Caco-2 (cell line): ENCODE data around the gene INPP5E. TPM values are rescaled to one million over a fixed set of nuclear protein-coding genes. Genes with fewer than 3 reads are reported as not detected.

Source experiments
- BruUV-seq: library from RNA; stranded (reverse); fragments of 400-500 nt; replicated peaks from 2 replicates; lab custom pipeline; 2021; lab: Mats Ljungman, UMichigan
- CTCF ChIA-PET: fragments of 300-600 bp; sonication (Branson Sonifier 250); formaldehyde crosslinking; loops from one replicate; lab custom pipeline; 2022; ENCODE audit warnings: antibody characterized with exemption; lab: Charles Lee
- POLR2A ChIA-PET: fragments of 300-600 bp; sonication (Branson Sonifier 250); formaldehyde crosslinking; loops from one replicate; lab custom pipeline; 2022; ENCODE audit warnings: antibody characterized with exemption; lab: Charles Lee
- DNase-seq, 2 experiments: peaks; one replicate each; pipeline versions ENCODE4 v3.0.0 to v3.0.0-alpha.2; 2020 to 2022
- H3K27me3 ChIP-seq: replicated peaks from 2 replicates; pipeline ENCODE4 v1.6.0; 2011; ENCODE audit warnings: low read length; ENCODE audit not compliant: control insufficient read depth, insufficient read depth
- H3K36me3 ChIP-seq: 2 replicates; pipeline ENCODE4 v1.5.1; 2011; ENCODE audit warnings: low read length; ENCODE audit not compliant: control insufficient read depth, insufficient read depth
- H3K4me1 ChIP-seq: fragments of 250-450 bp; sonication (Bioruptor Pico); 2 replicates; pipeline ENCODE4 v1.5.1; 2020; ENCODE audit warnings: mild to moderate bottlenecking
- H3K4me3 ChIP-seq: 2 replicates; pipeline ENCODE4 v1.5.1; 2011; ENCODE audit warnings: low read depth, mild to moderate bottlenecking, control low read depth, low read length
- H3K9me3 ChIP-seq: fragments of 250-450 bp; sonication (Bioruptor Pico); 2 replicates; pipeline ENCODE4 v1.5.1; 2020; ENCODE audit warnings: mild to moderate bottlenecking, moderate library complexity
- H3K27ac Mint-ChIP-seq: one replicate; pipeline ENCODE4 v1.8.0; 2022; ENCODE audit warnings: mixed read lengths; ENCODE audit not compliant: unreplicated experiment
- H3K27me3 Mint-ChIP-seq: one replicate; pipeline ENCODE4 v1.8.0; 2022; ENCODE audit warnings: mixed read lengths; ENCODE audit not compliant: insufficient read depth, unreplicated experiment
- H3K36me3 Mint-ChIP-seq: one replicate; pipeline ENCODE4 v1.8.0; 2022; ENCODE audit warnings: mild to moderate bottlenecking, mixed read lengths; ENCODE audit not compliant: insufficient read depth, unreplicated experiment
- H3K4me1 Mint-ChIP-seq: one replicate; pipeline ENCODE4 v1.8.0; 2022; ENCODE audit warnings: low read depth, mixed read lengths; ENCODE audit not compliant: unreplicated experiment
- H3K4me3 Mint-ChIP-seq: one replicate; pipeline ENCODE4 v1.8.0; 2022; ENCODE audit warnings: mild to moderate bottlenecking, moderate library complexity, mixed read lengths; ENCODE audit not compliant: unreplicated experiment
- H3K9me3 Mint-ChIP-seq: one replicate; pipeline ENCODE4 v1.8.0; 2022; ENCODE audit warnings: mixed read lengths; ENCODE audit not compliant: unreplicated experiment
- CTCF ChIP-seq, 2 experiments: fragments of 200-600 bp in 1 of 2; IDR thresholded peaks; 1 replicate in 1 of 2; 2 replicates in 1 of 2; pipeline versions ENCODE4 v1.5.1 to v1.8.0; 2011 to 2022; ENCODE audit warnings: antibody characterized with exemption in 1 of 2, control low read depth in 1 of 2, inconsistent platforms in 1 of 2, low read depth in 1 of 2, low read length in 1 of 2, mild to moderate bottlenecking in 1 of 2, moderate library complexity in 1 of 2; ENCODE audit not compliant: insufficient read depth in 1 of 2, severe bottlenecking in 1 of 2, unreplicated experiment in 1 of 2
- intact Hi-C: fragments of 100-400 bp; cut with micrococcal nuclease; formaldehyde crosslinking; loops from one replicate; pipeline ENCODE4 v1.10.0; 2022; ENCODE audit not compliant: unreplicated experiment
- total RNA-seq: library from RNA; stranded (reverse); gene quantifications from 2 replicates; pipeline ENCODE4 v1.2.3, GENCODE V29; 2022

The INPP5E gene
- total RNA-seq, 1 experiment from 2014 or later = 18.6 TPM

- Histone ChIP-seq H3K27me3 (no peaks in the 10 kb centered on the region), H3K4me1 (no peaks in the 10 kb centered on the region), H3K9me3 (no peaks in the 10 kb centered on the region), H3K36me3 (peaks cover 5% of the 10 kb centered on the region), H3K4me3 (no peak overlapping the region)
- H3K4me1 Mint-ChIP-seq = no peaks in the 10 kb centered on the region
- POLR2A ChIA-PET = no interaction called here
- BruUV-seq = no TSS peak
- H3K27ac Mint-ChIP-seq = no peak overlapping the region
- DNase-seq = no peak
- H3K4me3 Mint-ChIP-seq = no peak overlapping the region
- intact Hi-C loops = no loop called here
- H3K27me3 Mint-ChIP-seq = no peaks in the 10 kb centered on the region
- no peak for TF ChIP-seq CTCF (IDR thresholded peaks at IDR 0.05; ENCODE audit: insufficient read depth in 1 of 2, low read depth in 1 of 2, low read length in 1 of 2, severe bottlenecking in 1 of 2, unreplicated experiment in 1 of 2)
- no peaks in the 10 kb centered on the region for H3K9me3 Mint-ChIP-seq
- peaks cover 90% of the 10 kb centered on the region for H3K36me3 Mint-ChIP-seq
- CTCF ChIA-PET = no interaction called here
Observed at GRCh38 chr9:136465500-136466154, 26.0 kb upstream of the INPP5E start.

- H3K4me1 ChIP-seq = no peaks in the 10 kb centered on the region
- BruUV-seq = no TSS peak
- peaks cover 94% of the 10 kb centered on the region for H3K36me3 Mint-ChIP-seq
- no peak overlapping the region for H3K4me3 ChIP-seq
- no peaks in the 10 kb centered on the region for H3K9me3 ChIP-seq
- no peak for DNase-seq
- no peak overlapping the region for H3K4me3 Mint-ChIP-seq
- H3K27me3 ChIP-seq = no peaks in the 10 kb centered on the region
- no peaks in the 10 kb centered on the region for H3K4me1 Mint-ChIP-seq
- no peaks in the 10 kb centered on the region for H3K27me3 Mint-ChIP-seq
- TF ChIP-seq CTCF (IDR thresholded peaks at IDR 0.05; ENCODE audit: insufficient read depth in 1 of 2, low read depth in 1 of 2, low read length in 1 of 2, severe bottlenecking in 1 of 2, unreplicated experiment in 1 of 2) = no peak
- CTCF ChIA-PET = no interaction called here
- H3K27ac Mint-ChIP-seq = no peak overlapping the region
- H3K36me3 ChIP-seq = peaks cover 7% of the 10 kb centered on the region
- POLR2A ChIA-PET = no interaction called here
- no peaks in the 10 kb centered on the region for H3K9me3 Mint-ChIP-seq
- intact Hi-C loops = no loop called here
Observed at GRCh38 chr9:136464241-136464640, 24.6 kb upstream of the INPP5E start.

GRCh38 chr9:136463578-136463977 lies 23.9 kb upstream of the INPP5E start:
- ChIA-PET POLR2A (interaction anchor here (0.8 kb wide), 1 partner anchor 16 kb away, joined by 4 read pairs; no protein-coding TSS in a partner anchor), CTCF (no interaction called here)
- H3K27ac Mint-ChIP-seq = no peak overlapping the region
- intact Hi-C loops = no loop called here
- no peaks in the 10 kb centered on the region for H3K27me3 Mint-ChIP-seq
- H3K9me3 ChIP-seq = no peaks in the 10 kb centered on the region
- peaks cover 8% of the 10 kb centered on the region for H3K36me3 ChIP-seq
- BruUV-seq = no TSS peak
- no peaks in the 10 kb centered on the region for H3K4me1 Mint-ChIP-seq
- H3K36me3 Mint-ChIP-seq = peaks cover 94% of the 10 kb centered on the region
- H3K4me3 Mint-ChIP-seq = no peak overlapping the region
- no peaks in the 10 kb centered on the region for H3K4me1 ChIP-seq
- no peak for TF ChIP-seq CTCF (IDR thresholded peaks at IDR 0.05; ENCODE audit: insufficient read depth in 1 of 2, low read depth in 1 of 2, low read length in 1 of 2, severe bottlenecking in 1 of 2, unreplicated experiment in 1 of 2)
- no peaks in the 10 kb centered on the region for H3K27me3 ChIP-seq
- H3K9me3 Mint-ChIP-seq = no peaks in the 10 kb centered on the region
- no peak for DNase-seq
- H3K4me3 ChIP-seq = no peak overlapping the region
